Panc1 (cell line): ENCODE results near the gene RIPK3.

ENCODE experiments used
- POLR2AphosphoS5 ChIP-seq: IDR thresholded peaks from 2 replicates; pipeline ENCODE4 v1.6.1; 2012; ENCODE audit warnings: mild to moderate bottlenecking, low read depth, low read length, moderate library complexity
- TF ChIP-seq, protein P1 (sequence below): fragments of 450-650 bp; IDR thresholded peaks from 2 replicates; pipeline ENCODE4 v1.5.1; 2017; ENCODE audit warnings: mild to moderate bottlenecking
- TF ChIP-seq, protein P2 (sequence below), 2 experiments: IDR thresholded peaks; 2 replicates each; pipeline ENCODE4 v1.6.1; 2011 to 2012; ENCODE audit warnings: low read depth in 2 of 2, control low read depth in 1 of 2, low read length in 1 of 2, mild to moderate bottlenecking in 1 of 2, moderate library complexity in 1 of 2; ENCODE audit not compliant: insufficient read depth in 1 of 2

DNA sequence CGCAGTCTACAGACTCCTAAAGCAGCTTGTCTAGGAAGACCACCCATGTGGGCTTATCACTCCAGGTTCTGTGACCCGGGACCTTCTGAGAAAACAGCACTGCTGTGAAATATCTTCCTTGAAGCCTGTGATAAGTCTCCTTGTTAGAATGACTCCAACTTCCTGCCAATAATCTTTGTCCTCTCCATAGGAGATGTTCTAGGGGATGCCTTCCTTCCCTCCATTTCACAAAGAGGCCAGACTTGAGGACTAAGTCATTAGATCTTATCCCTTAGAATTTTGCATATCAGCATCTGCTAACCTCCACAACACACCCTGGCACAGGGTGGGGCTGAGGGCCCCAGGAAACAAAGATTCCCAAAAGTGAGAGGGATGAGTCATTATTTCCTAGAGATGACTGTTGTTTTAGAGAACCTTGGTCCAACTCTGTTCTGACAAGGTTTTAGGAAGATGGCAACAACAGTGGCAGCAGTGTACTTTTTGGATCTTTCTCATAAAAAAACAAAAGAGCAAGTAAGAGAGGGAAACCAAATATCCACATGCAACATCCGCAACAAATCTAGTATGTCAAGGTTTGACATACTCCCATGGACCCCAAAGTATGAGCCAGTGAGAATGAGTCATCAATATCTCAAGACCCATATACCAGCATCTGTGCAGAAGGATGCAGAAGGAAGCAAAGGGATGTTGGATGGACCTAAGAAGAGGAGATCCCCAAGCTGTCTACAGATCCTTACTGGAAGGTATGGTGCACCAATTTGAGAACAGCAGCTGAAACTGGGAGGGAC, 22.5 kb downstream of the RIPK3 start:
- TF ChIP-seq, protein P1, sequence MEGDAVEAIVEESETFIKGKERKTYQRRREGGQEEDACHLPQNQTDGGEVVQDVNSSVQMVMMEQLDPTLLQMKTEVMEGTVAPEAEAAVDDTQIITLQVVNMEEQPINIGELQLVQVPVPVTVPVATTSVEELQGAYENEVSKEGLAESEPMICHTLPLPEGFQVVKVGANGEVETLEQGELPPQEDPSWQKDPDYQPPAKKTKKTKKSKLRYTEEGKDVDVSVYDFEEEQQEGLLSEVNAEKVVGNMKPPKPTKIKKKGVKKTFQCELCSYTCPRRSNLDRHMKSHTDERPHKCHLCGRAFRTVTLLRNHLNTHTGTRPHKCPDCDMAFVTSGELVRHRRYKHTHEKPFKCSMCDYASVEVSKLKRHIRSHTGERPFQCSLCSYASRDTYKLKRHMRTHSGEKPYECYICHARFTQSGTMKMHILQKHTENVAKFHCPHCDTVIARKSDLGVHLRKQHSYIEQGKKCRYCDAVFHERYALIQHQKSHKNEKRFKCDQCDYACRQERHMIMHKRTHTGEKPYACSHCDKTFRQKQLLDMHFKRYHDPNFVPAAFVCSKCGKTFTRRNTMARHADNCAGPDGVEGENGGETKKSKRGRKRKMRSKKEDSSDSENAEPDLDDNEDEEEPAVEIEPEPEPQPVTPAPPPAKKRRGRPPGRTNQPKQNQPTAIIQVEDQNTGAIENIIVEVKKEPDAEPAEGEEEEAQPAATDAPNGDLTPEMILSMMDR: no peak
- TF ChIP-seq POLR2AphosphoS5: no peak
- TF ChIP-seq, protein P2, sequence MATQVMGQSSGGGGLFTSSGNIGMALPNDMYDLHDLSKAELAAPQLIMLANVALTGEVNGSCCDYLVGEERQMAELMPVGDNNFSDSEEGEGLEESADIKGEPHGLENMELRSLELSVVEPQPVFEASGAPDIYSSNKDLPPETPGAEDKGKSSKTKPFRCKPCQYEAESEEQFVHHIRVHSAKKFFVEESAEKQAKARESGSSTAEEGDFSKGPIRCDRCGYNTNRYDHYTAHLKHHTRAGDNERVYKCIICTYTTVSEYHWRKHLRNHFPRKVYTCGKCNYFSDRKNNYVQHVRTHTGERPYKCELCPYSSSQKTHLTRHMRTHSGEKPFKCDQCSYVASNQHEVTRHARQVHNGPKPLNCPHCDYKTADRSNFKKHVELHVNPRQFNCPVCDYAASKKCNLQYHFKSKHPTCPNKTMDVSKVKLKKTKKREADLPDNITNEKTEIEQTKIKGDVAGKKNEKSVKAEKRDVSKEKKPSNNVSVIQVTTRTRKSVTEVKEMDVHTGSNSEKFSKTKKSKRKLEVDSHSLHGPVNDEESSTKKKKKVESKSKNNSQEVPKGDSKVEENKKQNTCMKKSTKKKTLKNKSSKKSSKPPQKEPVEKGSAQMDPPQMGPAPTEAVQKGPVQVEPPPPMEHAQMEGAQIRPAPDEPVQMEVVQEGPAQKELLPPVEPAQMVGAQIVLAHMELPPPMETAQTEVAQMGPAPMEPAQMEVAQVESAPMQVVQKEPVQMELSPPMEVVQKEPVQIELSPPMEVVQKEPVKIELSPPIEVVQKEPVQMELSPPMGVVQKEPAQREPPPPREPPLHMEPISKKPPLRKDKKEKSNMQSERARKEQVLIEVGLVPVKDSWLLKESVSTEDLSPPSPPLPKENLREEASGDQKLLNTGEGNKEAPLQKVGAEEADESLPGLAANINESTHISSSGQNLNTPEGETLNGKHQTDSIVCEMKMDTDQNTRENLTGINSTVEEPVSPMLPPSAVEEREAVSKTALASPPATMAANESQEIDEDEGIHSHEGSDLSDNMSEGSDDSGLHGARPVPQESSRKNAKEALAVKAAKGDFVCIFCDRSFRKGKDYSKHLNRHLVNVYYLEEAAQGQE (IDR thresholded peaks at IDR 0.05; ENCODE audit: insufficient read depth in 1 of 2, low read depth in 2 of 2, low read length in 1 of 2): no peak
